ENCODE results near the gene DCC.

- TF ChIP-seq CTCF (IDR thresholded peaks at IDR 0.05) (no peak), POLR2A (IDR thresholded peaks at IDR 0.05) (no peak), POLR2AphosphoS5 (IDR thresholded peaks at IDR 0.05) (no peak)
Observed at GRCh38 chr18:53534695-53535094, 1194.7 kb downstream of the DCC start.
